Right atrium auricular region (tissue), 2 donors: ENCODE data around the gene PTPDC1. TPM values are rescaled to one million over a fixed set of nuclear protein-coding genes. Genes with fewer than 3 reads are reported as not detected.

Source experiments
- DNase-seq: peaks from one replicate; pipeline ENCODE4 v3.0.0-alpha.2; 2019; ENCODE audit warnings: low spot score
- H3K27ac ChIP-seq, 2 donors: fragments of 200-600 bp; sonication (generic); 1 replicate in 1 of 2; 2 replicates in 1 of 2; pipeline ENCODE4 v1.5.1; 2016 to 2019
- H3K27me3 ChIP-seq, 2 donors: fragments of 200-600 bp; sonication (generic); one replicate each; pipeline versions ENCODE4 v1.5.1 to v1.6.0; 2017 to 2019
- H3K36me3 ChIP-seq: fragments of 200-600 bp; sonication (generic); one replicate; pipeline ENCODE4 v1.5.1; 2016
- H3K4me1 ChIP-seq, 2 donors: fragments of 200-600 bp; sonication (generic); one replicate each; pipeline versions ENCODE4 v1.5.1 to v1.6.0; 2017 to 2019
- H3K4me3 ChIP-seq, 2 donors: fragments of 200-600 bp; sonication (generic); 1 replicate in 1 of 2; 2 replicates in 1 of 2; pipeline ENCODE4 v1.5.1; 2017 to 2019; ENCODE audit warnings: mild to moderate bottlenecking in 1 of 2, moderate library complexity in 1 of 2
- H3K9me3 ChIP-seq, 2 donors: fragments of 200-600 bp; sonication (generic); one replicate each; pipeline ENCODE4 v1.5.1; 2019
- total RNA-seq, 2 donors: library from RNA; depleted of rRNA; stranded (reverse); fragments of >200 nt; gene quantifications; one replicate each; pipeline ENCODE4 v1.1.0, GENCODE V29; 2016
- TF ChIP-seq, protein P1 (sequence below), 2 donors: fragments of 200-600 bp; sonication (generic); IDR thresholded peaks; one replicate each; pipeline ENCODE4 v1.5.1; 2019; ENCODE audit warnings: antibody characterized with exemption in 2 of 2

Gene PTPDC1
- total RNA-seq, 2 donors from 2014 or later: 9.6 to 10.2 TPM

DNA sequence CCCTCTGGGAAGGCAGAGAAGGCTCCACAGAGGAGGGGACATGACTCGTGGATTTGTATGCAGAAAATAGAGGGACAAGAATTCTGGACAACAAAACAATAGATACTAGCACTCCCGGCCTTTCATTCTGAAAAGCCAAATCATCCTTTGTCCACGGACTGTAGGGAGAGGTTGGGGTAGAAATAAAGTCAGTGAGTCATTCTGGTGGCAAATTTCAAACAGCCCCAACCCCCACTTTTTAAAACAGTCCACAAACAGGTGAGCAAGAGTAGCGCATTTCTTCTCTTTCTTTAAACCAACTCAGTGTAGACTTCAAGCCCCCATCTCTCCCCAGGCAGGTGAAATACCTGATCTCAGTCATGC, 56.1 kb downstream of the PTPDC1 start:
- H3K4me1 ChIP-seq: peaks cover 0 to 36% of the 10 kb centered on the region in 2 donors
- peak overlapping the region in 1 of 2 donors; percentile 12 for H3K4me3 ChIP-seq

DNA sequence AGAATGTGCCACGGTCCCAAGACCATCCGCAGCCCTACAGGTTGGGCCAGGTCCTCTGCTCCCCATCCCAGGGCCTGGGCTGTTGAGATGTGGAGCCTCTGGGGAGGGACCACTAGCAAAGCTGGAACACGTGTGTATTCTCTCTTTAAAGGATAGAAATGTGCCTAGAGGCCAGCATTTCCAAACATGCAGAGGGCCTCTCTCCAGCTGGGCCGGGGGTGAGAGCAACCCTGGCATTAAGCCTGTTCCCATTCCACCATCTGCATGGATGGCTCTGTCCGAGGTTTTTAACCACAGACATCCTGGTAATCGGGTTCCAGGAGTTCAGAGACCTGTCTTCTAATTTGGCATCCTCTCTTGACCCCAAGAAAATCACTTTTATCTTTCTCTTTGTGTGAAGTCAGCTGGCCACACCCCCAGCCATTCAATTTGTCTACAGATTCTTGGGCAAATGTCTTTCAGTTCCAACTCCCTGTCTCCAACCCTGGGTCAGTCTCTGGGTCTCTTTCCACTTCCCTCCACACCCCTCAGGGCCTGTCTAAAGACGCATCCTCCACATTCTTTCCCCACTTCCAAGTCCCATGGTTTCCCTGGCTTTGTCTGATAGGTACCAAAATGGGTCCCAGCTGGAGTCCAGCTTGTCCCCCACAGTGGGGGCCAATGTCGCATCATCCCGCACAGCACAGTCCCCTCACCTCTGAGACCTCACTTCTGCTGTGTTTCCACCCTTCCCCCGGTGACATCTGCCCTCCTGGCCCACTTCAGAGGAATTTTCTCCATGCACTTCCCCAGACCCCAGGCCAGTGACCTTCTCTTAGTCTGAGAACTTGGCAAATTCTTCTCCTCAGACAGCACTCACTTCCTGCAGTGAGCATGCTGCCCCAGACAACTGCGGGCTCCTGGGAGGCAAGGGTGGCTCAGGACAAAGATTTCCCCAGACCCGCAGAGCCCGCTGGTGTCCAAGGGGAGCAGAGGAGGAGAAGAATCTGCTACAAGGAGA, 56.8 kb downstream of the PTPDC1 start:
- TF ChIP-seq, protein P1, sequence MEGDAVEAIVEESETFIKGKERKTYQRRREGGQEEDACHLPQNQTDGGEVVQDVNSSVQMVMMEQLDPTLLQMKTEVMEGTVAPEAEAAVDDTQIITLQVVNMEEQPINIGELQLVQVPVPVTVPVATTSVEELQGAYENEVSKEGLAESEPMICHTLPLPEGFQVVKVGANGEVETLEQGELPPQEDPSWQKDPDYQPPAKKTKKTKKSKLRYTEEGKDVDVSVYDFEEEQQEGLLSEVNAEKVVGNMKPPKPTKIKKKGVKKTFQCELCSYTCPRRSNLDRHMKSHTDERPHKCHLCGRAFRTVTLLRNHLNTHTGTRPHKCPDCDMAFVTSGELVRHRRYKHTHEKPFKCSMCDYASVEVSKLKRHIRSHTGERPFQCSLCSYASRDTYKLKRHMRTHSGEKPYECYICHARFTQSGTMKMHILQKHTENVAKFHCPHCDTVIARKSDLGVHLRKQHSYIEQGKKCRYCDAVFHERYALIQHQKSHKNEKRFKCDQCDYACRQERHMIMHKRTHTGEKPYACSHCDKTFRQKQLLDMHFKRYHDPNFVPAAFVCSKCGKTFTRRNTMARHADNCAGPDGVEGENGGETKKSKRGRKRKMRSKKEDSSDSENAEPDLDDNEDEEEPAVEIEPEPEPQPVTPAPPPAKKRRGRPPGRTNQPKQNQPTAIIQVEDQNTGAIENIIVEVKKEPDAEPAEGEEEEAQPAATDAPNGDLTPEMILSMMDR (IDR thresholded peaks at IDR 0.05): no peak
- H3K36me3 ChIP-seq: no peaks in the 10 kb centered on the region
- peaks cover 0 to 36% of the 10 kb centered on the region in 2 donors for H3K4me1 ChIP-seq
- no peak overlapping the region for H3K4me3 ChIP-seq
- no peak for DNase-seq
- no peaks in the 10 kb centered on the region for H3K9me3 ChIP-seq
- peak overlapping the region; percentile 81 to 89 for H3K27ac ChIP-seq
- no peaks in the 10 kb centered on the region for H3K27me3 ChIP-seq

More for the DNA sequence above, 56.1 kb downstream of the PTPDC1 start:
- DNase-seq: no peak
- TF ChIP-seq, protein P1 (IDR thresholded peaks at IDR 0.05): no peak
- no peaks in the 10 kb centered on the region for H3K36me3 ChIP-seq
- H3K27me3 ChIP-seq: no peaks in the 10 kb centered on the region
- H3K27ac ChIP-seq: peak overlapping the region; percentile 81 to 89
- no peaks in the 10 kb centered on the region for H3K9me3 ChIP-seq

DNA sequence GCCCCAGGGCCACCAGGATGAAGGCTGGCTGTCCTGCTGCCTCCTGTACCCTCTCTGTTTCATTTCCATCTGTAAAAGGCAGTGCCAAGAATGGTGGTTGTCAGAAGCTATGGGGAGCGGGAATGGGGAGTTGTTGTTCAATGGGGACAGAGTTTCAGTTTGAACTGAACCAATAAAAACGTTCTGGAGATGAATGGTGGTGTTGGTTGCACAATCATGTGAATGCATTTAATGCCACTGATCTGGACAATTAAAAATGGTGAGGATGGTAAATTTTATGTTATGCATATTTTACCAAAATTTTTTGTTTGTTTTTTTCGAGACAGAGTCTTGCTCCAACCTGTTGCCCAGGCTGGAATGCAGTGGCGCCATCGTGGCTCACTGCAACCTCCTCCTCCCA, 58.1 kb downstream of the PTPDC1 start:
- TF ChIP-seq, protein P1 (IDR thresholded peaks at IDR 0.05): no peak
- Histone ChIP-seq H3K27ac (peak overlapping the region in 1 of 2 donors; percentile 81), H3K4me3 (no peak overlapping the region), H3K9me3 (no peaks in the 10 kb centered on the region), H3K4me1 (peaks cover 0 to 36% of the 10 kb centered on the region in 2 donors), H3K36me3 (no peaks in the 10 kb centered on the region), H3K27me3 (no peaks in the 10 kb centered on the region)
- no peak for DNase-seq

DNA sequence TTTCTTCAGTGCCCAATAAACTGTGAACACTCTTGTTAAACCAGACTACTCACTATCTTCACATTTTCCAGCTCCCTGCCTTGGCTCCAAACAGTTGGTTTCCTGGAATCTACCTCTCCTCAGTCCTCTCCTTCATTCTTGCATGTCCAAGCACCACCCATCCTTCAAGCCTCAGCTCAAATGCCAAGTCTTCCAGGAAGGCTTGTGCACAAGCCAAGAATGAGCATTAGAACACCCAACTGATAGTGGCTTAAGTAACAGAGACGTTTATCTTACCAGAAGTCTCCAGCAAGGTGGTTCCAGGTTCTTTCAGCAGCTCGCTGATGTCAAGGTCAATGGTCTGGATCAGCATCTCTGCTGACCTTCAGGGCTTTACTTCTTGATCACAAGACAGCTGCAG, 60.1 kb downstream of the PTPDC1 start:
- Histone ChIP-seq H3K27ac (no peak overlapping the region), H3K27me3 (no peaks in the 10 kb centered on the region)
- TF ChIP-seq, protein P1 (IDR thresholded peaks at IDR 0.05): no peak

DNA sequence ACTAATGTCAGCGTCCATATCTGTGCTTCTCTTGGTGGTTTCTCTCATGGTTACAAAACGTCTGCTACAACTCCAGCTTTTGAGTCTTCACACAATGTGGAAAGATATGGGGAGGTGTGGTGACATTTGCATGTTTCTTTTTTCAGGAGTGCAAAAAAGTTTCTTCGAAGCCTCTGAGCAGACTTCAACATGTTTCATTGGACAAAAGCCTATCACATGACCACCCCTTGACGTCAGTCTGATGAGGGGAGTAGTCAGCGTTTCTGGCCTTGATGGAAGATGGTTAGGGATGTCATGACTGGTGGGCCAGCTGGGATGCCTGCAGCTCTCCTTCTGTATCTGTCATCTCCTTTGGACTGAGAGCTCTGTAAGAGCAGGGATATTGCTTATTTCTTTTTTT, 61.4 kb downstream of the PTPDC1 start:
- Histone ChIP-seq H3K4me1 (peaks cover 0 to 16% of the 10 kb centered on the region in 2 donors), H3K36me3 (no peaks in the 10 kb centered on the region), H3K4me3 (no peak overlapping the region), H3K27ac (no peak overlapping the region), H3K9me3 (no peaks in the 10 kb centered on the region), H3K27me3 (no peaks in the 10 kb centered on the region)
- TF ChIP-seq, protein P1 (IDR thresholded peaks at IDR 0.05): no peak
- DNase-seq: no peak

More for the DNA sequence above, 60.1 kb downstream of the PTPDC1 start:
- peaks cover 0 to 25% of the 10 kb centered on the region in 2 donors for H3K4me1 ChIP-seq
- H3K36me3 ChIP-seq: no peaks in the 10 kb centered on the region
- no peaks in the 10 kb centered on the region for H3K9me3 ChIP-seq
- no peak for DNase-seq
- no peak overlapping the region for H3K4me3 ChIP-seq
